ENCODE measurements around the gene GPER1.

The GPER1 gene

GRCh38 chr7:1086588-1087464, 1.1 kb upstream of the GPER1 start:
- DNase-seq = peak in 35 of 56 donors; percentile 13 to 71 (median 35)

- no peak for DNase-seq
Measured at GRCh38 chr7:1087465-1087814, 473 bp upstream of the GPER1 start.

- no peak for DNase-seq
Measured at GRCh38 chr7:1090236-1090635, 2.3 kb downstream of the GPER1 start.

DNA sequence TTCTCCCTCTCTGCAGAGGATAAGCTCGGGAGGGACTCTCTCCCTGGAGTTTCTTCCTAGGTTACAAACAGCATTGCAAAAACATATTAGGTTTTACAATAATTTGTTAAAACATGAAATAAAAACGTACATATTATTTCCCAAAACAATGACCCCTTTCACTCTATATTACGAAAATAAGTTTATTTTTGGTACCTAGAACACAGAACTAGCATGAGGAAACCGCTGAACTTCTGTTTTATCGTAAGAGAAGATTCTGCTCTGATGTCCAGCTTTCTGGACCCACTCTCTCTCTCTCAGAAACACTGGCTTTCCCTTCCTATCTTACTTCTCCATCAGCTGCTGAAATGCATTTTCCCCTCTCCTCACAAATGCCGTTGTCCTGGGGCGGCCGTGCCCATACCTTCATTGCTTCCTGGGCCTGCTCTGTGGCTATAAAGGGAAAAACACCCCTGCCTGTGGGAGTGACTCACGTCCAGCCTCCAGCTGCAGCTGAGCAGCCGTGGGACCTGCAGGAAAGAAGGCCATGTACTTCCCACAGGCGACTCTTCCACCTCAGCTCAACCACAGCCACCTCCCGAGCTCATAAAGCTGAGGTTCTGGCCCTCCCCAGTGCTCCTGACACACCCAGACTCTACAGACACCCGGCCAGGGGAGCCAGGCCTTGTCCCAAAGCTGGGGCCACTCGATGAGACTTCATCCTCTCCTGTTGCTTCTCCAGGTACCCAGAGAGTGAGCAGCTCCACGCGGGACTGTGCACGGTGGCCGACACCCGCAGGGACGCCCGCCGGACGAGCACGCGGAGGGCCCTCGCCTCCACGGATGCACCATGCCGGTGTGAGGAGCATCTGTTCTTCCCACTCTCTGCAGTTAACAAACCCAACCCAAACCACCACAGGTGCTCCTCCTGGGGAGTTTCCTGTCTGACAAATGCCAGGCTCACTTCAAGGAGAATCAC, 3.1 kb downstream of the GPER1 start:
- DNase-seq = no peak

DNA sequence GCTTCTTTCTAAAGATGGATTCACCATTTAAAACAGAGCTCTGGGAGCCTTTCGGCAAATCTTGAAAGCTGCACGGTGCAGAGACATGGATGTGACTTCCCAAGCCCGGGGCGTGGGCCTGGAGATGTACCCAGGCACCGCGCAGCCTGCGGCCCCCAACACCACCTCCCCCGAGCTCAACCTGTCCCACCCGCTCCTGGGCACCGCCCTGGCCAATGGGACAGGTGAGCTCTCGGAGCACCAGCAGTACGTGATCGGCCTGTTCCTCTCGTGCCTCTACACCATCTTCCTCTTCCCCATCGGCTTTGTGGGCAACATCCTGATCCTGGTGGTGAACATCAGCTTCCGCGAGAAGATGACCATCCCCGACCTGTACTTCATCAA, 3.7 kb downstream of the GPER1 start:
- no peak for DNase-seq

GRCh38 chr7:1092161-1092632, 4.3 kb downstream of the GPER1 start:
- DNase-seq = no peak

DNA sequence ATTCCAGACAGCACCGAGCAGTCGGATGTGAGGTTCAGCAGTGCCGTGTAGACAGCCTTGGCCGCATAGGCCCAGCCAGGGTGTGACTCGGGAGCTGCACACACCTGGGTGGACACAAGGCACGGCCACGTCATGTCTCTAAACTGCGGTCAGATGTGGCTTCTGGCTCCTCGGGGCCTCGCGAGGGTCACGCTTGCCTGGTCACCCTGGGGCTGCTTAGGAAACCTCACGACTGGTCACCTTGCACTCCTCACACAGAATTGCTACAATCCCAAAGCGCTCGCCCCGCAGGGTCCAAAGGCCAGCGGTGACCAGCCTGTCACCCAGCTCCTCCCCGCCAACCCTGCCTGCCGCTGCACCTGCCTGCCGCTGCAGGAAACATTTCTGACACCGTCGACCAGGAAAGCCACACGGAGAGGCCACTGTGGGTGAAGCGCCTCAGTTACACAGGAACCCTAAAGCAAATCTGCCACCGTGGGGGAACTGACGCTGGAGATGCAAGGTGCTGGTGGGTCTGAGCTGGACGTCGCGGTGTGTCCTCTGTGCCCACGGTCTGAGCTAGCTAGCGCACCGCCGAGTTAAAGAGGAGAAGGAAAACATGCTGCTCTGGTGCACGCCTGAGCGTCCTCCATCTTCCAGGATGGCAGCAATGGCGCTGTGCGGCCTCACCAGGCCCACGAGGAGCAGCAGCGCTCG, 5.0 kb downstream of the GPER1 start:
- DNase-seq = no peak

DNA sequence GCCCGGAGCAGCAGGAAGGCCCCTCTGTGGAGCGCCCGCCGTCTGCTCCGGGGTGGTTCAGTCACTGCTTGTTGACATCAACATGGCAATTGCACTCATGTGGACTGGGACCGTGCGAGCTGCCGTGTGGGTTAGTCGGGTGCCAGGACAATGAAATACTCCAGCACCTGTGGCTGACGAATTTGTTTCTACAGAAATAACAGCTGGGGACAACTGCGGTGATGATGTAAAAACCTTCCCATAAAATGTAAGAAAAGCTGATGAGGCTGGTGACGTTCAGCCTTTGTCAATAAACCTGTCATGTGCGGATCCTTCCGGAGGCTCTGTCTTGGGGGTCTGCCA, 5.6 kb downstream of the GPER1 start:
- no peak for DNase-seq

- no peak for DNase-seq
Measured at GRCh38 chr7:1093916-1094508, 6.1 kb downstream of the GPER1 start.

- DNase-seq = no peak
Measured at GRCh38 chr7:1094870-1095269, 7.0 kb downstream of the GPER1 start.

GRCh38 chr7:1095621-1096155, 7.8 kb downstream of the GPER1 start:
- no peak for DNase-seq

DNA sequence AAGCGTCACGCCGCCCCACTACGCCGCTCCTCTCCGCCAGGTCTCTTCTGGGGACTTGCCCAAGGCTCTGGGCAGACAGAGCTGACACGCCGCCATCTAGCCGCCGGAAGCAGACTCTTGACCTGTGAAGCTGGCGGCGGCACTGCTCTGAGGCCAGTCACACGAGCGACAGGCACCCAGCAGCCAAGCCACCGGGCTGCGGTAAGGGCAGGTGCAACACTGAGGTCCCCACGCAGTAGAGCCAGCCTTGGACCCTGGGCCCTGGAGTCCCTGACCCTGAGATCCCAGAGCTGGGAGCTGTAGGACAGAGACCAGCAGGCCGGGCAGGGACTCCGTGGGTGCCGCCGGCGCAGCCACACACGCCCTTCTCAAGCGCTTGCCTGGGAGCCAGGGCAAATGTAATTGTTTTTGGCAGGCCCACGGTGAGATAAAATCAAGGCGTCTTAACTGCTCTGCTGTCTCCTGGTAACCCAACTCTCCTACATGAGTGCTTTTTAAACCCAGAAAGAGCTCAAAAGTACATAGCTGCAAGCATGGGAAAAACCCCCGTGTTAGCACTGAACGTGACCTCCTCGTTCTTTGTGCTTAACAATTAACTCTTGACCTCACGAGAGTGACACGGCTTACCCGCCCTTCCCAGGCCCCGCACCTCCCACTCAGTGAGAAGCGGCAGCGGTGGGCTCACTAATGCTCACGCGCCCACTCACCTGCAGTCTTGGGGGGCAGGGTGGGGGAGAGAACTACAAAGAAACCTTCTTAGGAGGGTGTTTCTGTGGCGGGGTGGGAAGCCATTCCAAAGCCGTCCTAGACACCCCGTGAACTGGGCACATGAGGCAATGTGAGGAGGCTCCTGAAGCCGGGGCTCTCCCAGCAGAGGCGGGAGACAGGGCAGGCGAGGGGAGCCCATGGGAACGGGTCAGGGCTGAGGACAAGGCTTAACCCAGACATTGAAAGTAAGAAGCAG, 8.5 kb downstream of the GPER1 start:
- DNase-seq = peak in 6 of 56 donors; percentile 40 to 54 (median 46)

DNA sequence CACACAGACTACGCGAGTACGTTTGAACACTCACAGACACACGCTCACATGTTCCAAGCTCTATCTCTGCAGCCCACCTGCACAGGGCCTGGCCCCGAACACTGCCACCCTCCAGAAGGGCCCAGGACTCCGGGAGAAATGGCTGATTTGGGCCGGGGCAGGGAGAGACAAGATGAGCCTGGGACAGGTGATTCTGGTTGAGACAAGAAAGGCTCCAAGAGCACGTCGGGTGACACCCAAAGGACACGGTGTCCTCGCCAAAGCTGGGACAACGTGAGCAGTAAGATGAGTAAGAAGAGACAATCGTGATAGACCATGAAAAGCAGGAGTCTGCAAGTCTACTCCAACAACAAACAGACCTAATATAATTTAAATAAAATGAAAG, 9.2 kb downstream of the GPER1 start:
- peak in 1 of 56 donors; percentile 47 for DNase-seq

- no peak for DNase-seq
Measured at GRCh38 chr7:1098243-1099153, 10.6 kb downstream of the GPER1 start.

- no peak for DNase-seq
Measured at GRCh38 chr7:1099154-1099542, 11.2 kb downstream of the GPER1 start.

DNA sequence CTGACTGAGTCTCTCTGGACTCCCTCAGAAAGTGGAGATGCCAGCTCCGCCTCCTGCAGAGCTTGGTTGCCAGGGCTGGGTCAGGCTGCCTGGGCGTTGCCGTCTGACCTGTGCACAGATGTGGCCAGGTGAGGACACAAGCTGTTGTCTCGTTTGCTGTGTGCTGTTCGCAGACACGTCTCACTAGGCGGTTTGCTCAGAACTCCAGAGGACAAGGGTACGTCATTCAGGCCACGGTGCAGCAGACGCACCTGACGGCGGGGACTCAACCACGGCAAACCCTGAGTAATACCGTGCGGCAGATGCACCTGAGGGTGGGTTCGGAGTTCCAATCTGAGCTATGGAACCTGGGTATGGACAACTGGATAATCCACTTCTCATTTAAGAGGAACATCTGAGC, 11.7 kb downstream of the GPER1 start:
- no peak for DNase-seq

GRCh38 chr7:1100386-1100785, 12.5 kb downstream of the GPER1 start:
- no peak for DNase-seq

- peak in 18 of 56 donors; percentile 14 to 72 (median 41) for DNase-seq
Measured at GRCh38 chr7:1100834-1101562, 13.1 kb downstream of the GPER1 start.

Data from nucleus accumbens (tissue), 56 donors.